ENCODE data around the gene MSS51. TPM values are rescaled to one million over a fixed set of nuclear protein-coding genes. Genes with fewer than 3 reads are reported as not detected.

Gene MSS51
- total RNA-seq: 1 to 10 TPM; 2.1 to 2.2 TPM
- long read RNA-seq, donor 1, partial matches to known transcripts: 0 of 1 reads
- long read RNA-seq, donor 1, other reads (novel, unspliced or antisense): 1 of 1 reads
- long read RNA-seq, donor 2: 0 reads

- no peak for DNase-seq (ENCODE audit: low spot score)
- intact Hi-C loops (cut with DNase I): no loop called here
Observed at GRCh38 chr10:73433538-73433867, at the start of gene MSS51. Gene MSS51 (minus strand): TSS chr10:73433561. CDS start chr10:73428284, 5,277 bp downstream.

- intact Hi-C loops (cut with DNase I): loop anchor here in 1 of 2 donors (10.0 kb wide), 1 partner anchor 1125 kb away; the partner anchor contains the start of gene DNAJB12
- DNase-seq (ENCODE audit: low spot score): no peak
Observed at GRCh38 chr10:73480158-73480557, 46.8 kb upstream of the MSS51 start.

GRCh38 chr10:73478636-73479035 lies 45.3 kb upstream of the MSS51 start:
- no peak for DNase-seq (ENCODE audit: low spot score)
- intact Hi-C loops (cut with DNase I): no loop called here

GRCh38 chr10:73471226-73471625 lies 37.9 kb upstream of the MSS51 start:
- DNase-seq (ENCODE audit: low spot score): no peak
- intact Hi-C loops (cut with DNase I): no loop called here

GRCh38 chr10:73469579-73469978 lies 36.2 kb upstream of the MSS51 start:
- intact Hi-C loops (cut with DNase I): loop anchor here in 1 of 2 donors (10.0 kb wide), 1 partner anchor 1865 kb away; no protein-coding TSS in a partner anchor
- DNase-seq (ENCODE audit: low spot score): no peak

GRCh38 chr10:73467206-73467605 lies 33.8 kb upstream of the MSS51 start:
- intact Hi-C loops (cut with DNase I): loop anchor here in 1 of 2 donors (10.0 kb wide), 1 partner anchor 1862 kb away; no protein-coding TSS in a partner anchor
- no peak for DNase-seq (ENCODE audit: low spot score)

- intact Hi-C loops (cut with DNase I): loop anchor here in 1 of 2 donors (10.0 kb wide), 1 partner anchor 1861 kb away; no protein-coding TSS in a partner anchor
- DNase-seq (ENCODE audit: low spot score): no peak
Observed at GRCh38 chr10:73465978-73466726, 32.8 kb upstream of the MSS51 start.

GRCh38 chr10:73460897-73461296 lies 27.5 kb upstream of the MSS51 start:
- no peak for DNase-seq (ENCODE audit: low spot score)
- intact Hi-C loops (cut with DNase I): loop anchor here in 1 of 2 donors (10.0 kb wide), 1 partner anchor 1856 kb away; no protein-coding TSS in a partner anchor

- DNase-seq (ENCODE audit: low spot score): no peak
- intact Hi-C loops (cut with DNase I): loop anchor here in 1 of 2 donors (10.0 kb wide), 1 partner anchor 1855 kb away; no protein-coding TSS in a partner anchor
Observed at GRCh38 chr10:73459683-73460314, 26.4 kb upstream of the MSS51 start.

GRCh38 chr10:73456187-73456890 lies 23.0 kb upstream of the MSS51 start:
- no peak for DNase-seq (ENCODE audit: low spot score)
- intact Hi-C loops (cut with DNase I): no loop called here

- intact Hi-C loops (cut with DNase I): no loop called here
- no peak for DNase-seq (ENCODE audit: low spot score)
Observed at GRCh38 chr10:73449113-73449512, 15.8 kb upstream of the MSS51 start.

GRCh38 chr10:73448384-73448783 lies 15.0 kb upstream of the MSS51 start:
- DNase-seq (ENCODE audit: low spot score): no peak
- intact Hi-C loops (cut with DNase I): no loop called here

GRCh38 chr10:73446926-73447325 lies 13.6 kb upstream of the MSS51 start:
- intact Hi-C loops (cut with DNase I): no loop called here
- no peak for DNase-seq (ENCODE audit: low spot score)

GRCh38 chr10:73444457-73444856 lies 11.1 kb upstream of the MSS51 start:
- intact Hi-C loops (cut with DNase I): no loop called here
- DNase-seq (ENCODE audit: low spot score): no peak

- intact Hi-C loops (cut with DNase I): no loop called here
Observed at GRCh38 chr10:73439605-73440312, 6.4 kb upstream of the MSS51 start.

GRCh38 chr10:73439055-73439454 lies 5.7 kb upstream of the MSS51 start:
- DNase-seq (ENCODE audit: low spot score): no peak
- intact Hi-C loops (cut with DNase I): no loop called here

More at GRCh38 chr10:73439605-73440312, 6.4 kb upstream of the MSS51 start:
- no peak for DNase-seq (ENCODE audit: low spot score)

- no peak for DNase-seq (ENCODE audit: low spot score)
- intact Hi-C loops (cut with DNase I): no loop called here
Observed at GRCh38 chr10:73432646-73433537, 469 bp downstream of the MSS51 start.

- no peak for DNase-seq (ENCODE audit: low spot score)
- intact Hi-C loops (cut with DNase I): no loop called here
Observed at GRCh38 chr10:73426318-73426717, 7.0 kb downstream of the MSS51 start.

Data from posterior vena cava (tissue), 2 donors.